DOHH2 (cell line): ENCODE results near the gene AUH.

ENCODE experiments used
- H3F3A ChIP-seq: fragments of 200-600 bp; sonication (generic), shearing (Covaris generic); 2 replicates; pipeline ENCODE4 v1.6.0; 2016; ENCODE audit warnings: antibody characterized with exemption, mild to moderate bottlenecking; ENCODE audit not compliant: control insufficient read depth, insufficient read depth
- H3K27ac ChIP-seq: fragments of 200-600 bp; sonication (generic); 2 replicates; pipeline ENCODE4 v1.5.1; 2014; ENCODE audit warnings: low read depth, mild to moderate bottlenecking, low read length, moderate library complexity
- H3K27me3 ChIP-seq: fragments of 200-600 bp; sonication (generic); 2 replicates; pipeline ENCODE4 v1.6.1; 2014; ENCODE audit warnings: mild to moderate bottlenecking, low read length, mixed read lengths; ENCODE audit not compliant: control insufficient read depth
- H3K36me3 ChIP-seq: fragments of 200-600 bp; sonication (generic); 2 replicates; pipeline ENCODE4 v1.6.1; 2014; ENCODE audit warnings: mild to moderate bottlenecking, low read length, moderate library complexity, mixed read lengths; ENCODE audit not compliant: control insufficient read depth
- H3K4me1 ChIP-seq: fragments of 200-600 bp; sonication (generic); 2 replicates; pipeline ENCODE4 v1.6.1; 2014; ENCODE audit warnings: mild to moderate bottlenecking, low read length, mixed read lengths; ENCODE audit not compliant: control insufficient read depth
- H3K4me2 ChIP-seq: fragments of 200-600 bp; sonication (generic); 2 replicates; pipeline ENCODE4 v1.6.0; 2014; ENCODE audit warnings: mild to moderate bottlenecking, low read length, moderate library complexity
- H3K4me3 ChIP-seq: fragments of 200-600 bp; sonication (generic); 2 replicates; pipeline ENCODE4 v1.5.1; 2014; ENCODE audit warnings: mild to moderate bottlenecking, low read length, mixed read lengths
- H3K79me2 ChIP-seq: fragments of 200-600 bp; sonication (generic); 2 replicates; pipeline ENCODE4 v1.6.1; 2014; ENCODE audit warnings: mild to moderate bottlenecking, low read length, mixed read lengths; ENCODE audit not compliant: control insufficient read depth
- H3K9me2 ChIP-seq: fragments of 200-600 bp; sonication (generic); replicated peaks from 2 replicates; pipeline ENCODE4 v1.6.1; 2014; ENCODE audit warnings: mild to moderate bottlenecking, low read length, mixed read lengths; ENCODE audit not compliant: control insufficient read depth
- H3K9me3 ChIP-seq: fragments of 200-600 bp; sonication (generic); 2 replicates; pipeline ENCODE4 v1.6.1; 2014; ENCODE audit warnings: antibody characterized with exemption, low read length, mixed read lengths; ENCODE audit not compliant: control insufficient read depth, insufficient read depth
- H4K20me1 ChIP-seq: fragments of 200-600 bp; sonication (generic); 2 replicates; pipeline ENCODE4 v1.6.0; 2014; ENCODE audit warnings: low read depth, mild to moderate bottlenecking, antibody characterized with exemption, low read length, moderate library complexity; ENCODE audit not compliant: control insufficient read depth, insufficient read depth
- CTCF ChIP-seq: fragments of 200-600 bp; sonication (generic); IDR thresholded peaks from one replicate; pipeline ENCODE4 v1.5.1; 2014; ENCODE audit warnings: antibody characterized with exemption, mild to moderate bottlenecking, low read depth, low read length; ENCODE audit not compliant: poor library complexity, severe bottlenecking
- EZH2phosphoT487 ChIP-seq: fragments of 200-600 bp; sonication (generic); IDR thresholded peaks from 2 replicates; pipeline ENCODE4 v1.6.1; 2017; ENCODE audit warnings: borderline replicate concordance, mild to moderate bottlenecking, antibody characterized with exemption, low read length, moderate library complexity, mixed read lengths

AUH gene

GRCh38 chr9:91273853-91274552 is 87.7 kb downstream of the AUH start:
- Histone ChIP-seq H3K4me3 (no peak overlapping the region), H3F3A (no peaks in the 10 kb centered on the region), H3K4me2 (no peak overlapping the region), H3K9me3 (no peaks in the 10 kb centered on the region), H3K27ac (no peak overlapping the region), H3K27me3 (no peaks in the 10 kb centered on the region), H3K36me3 (no peaks in the 10 kb centered on the region), H3K9me2 (no peaks in the 10 kb centered on the region), H4K20me1 (no peaks in the 10 kb centered on the region), H3K79me2 (no peaks in the 10 kb centered on the region), H3K4me1 (peaks cover 5% of the 10 kb centered on the region)
- TF ChIP-seq EZH2phosphoT487, result no peak

- Histone ChIP-seq H3F3A (no peaks in the 10 kb centered on the region), H3K9me2 (no peaks in the 10 kb centered on the region), H3K4me3 (no peak overlapping the region), H3K4me1 (peaks cover 5% of the 10 kb centered on the region), H3K27me3 (no peaks in the 10 kb centered on the region), H4K20me1 (no peaks in the 10 kb centered on the region), H3K79me2 (no peaks in the 10 kb centered on the region), H3K9me3 (no peaks in the 10 kb centered on the region), H3K27ac (no peak overlapping the region), H3K36me3 (no peaks in the 10 kb centered on the region), H3K4me2 (no peak overlapping the region)
- TF ChIP-seq CTCF, result no peak
- no peak for TF ChIP-seq EZH2phosphoT487
Observed at GRCh38 chr9:91271156-91271555, 90.6 kb downstream of the AUH start.

- no peaks in the 10 kb centered on the region for H3K79me2 ChIP-seq
- no peak overlapping the region for H3K4me3 ChIP-seq
- H3K27me3 ChIP-seq, result no peaks in the 10 kb centered on the region
- H3K9me2 ChIP-seq, result no peaks in the 10 kb centered on the region
- no peaks in the 10 kb centered on the region for H3K36me3 ChIP-seq
- peaks cover 5% of the 10 kb centered on the region for H3K4me1 ChIP-seq
- H3F3A ChIP-seq, result no peaks in the 10 kb centered on the region
- no peaks in the 10 kb centered on the region for H4K20me1 ChIP-seq
- TF ChIP-seq CTCF (no peak), EZH2phosphoT487 (no peak)
- no peaks in the 10 kb centered on the region for H3K9me3 ChIP-seq
- no peak overlapping the region for H3K27ac ChIP-seq
- no peak overlapping the region for H3K4me2 ChIP-seq
Observed at GRCh38 chr9:91269907-91270491, 91.7 kb downstream of the AUH start.

GRCh38 chr9:91266448-91266847 is 95.3 kb downstream of the AUH start:
- H3K27ac ChIP-seq, result no peak overlapping the region
- no peaks in the 10 kb centered on the region for H3K27me3 ChIP-seq
- no peaks in the 10 kb centered on the region for H3K9me2 ChIP-seq
- no peak overlapping the region for H3K4me2 ChIP-seq
- H3F3A ChIP-seq, result no peaks in the 10 kb centered on the region
- no peaks in the 10 kb centered on the region for H4K20me1 ChIP-seq
- H3K36me3 ChIP-seq, result no peaks in the 10 kb centered on the region
- no peaks in the 10 kb centered on the region for H3K4me1 ChIP-seq
- no peak overlapping the region for H3K4me3 ChIP-seq
- H3K9me3 ChIP-seq, result peaks cover 3% of the 10 kb centered on the region; the same call in 1 of the 2 replicates
- TF ChIP-seq EZH2phosphoT487 (no peak), CTCF (no peak)
- H3K79me2 ChIP-seq, result no peaks in the 10 kb centered on the region
